ENCODE results near the gene DOK7.
A peak's percentile ranks its signal among the peaks of the same experiment; 100 is the strongest.

DOK7 gene

GRCh38 chr4:3475041-3475712 is 12.1 kb downstream of the DOK7 start:
- DNase-seq (ENCODE audit: low read depth) = no peak

- no peak for DNase-seq (ENCODE audit: low read depth)
Measured at GRCh38 chr4:3475713-3476260, 12.7 kb downstream of the DOK7 start.

- no peak for DNase-seq (ENCODE audit: low read depth)
Measured at GRCh38 chr4:3476341-3476747, 13.2 kb downstream of the DOK7 start.

- DNase-seq (ENCODE audit: low read depth) = no peak
Measured at GRCh38 chr4:3476936-3477749, 14.0 kb downstream of the DOK7 start.

GRCh38 chr4:3477750-3478430 is 14.8 kb downstream of the DOK7 start:
- DNase-seq (ENCODE audit: low read depth) = no peak

- DNase-seq (ENCODE audit: low read depth) = no peak
Measured at GRCh38 chr4:3478446-3479357, 15.6 kb downstream of the DOK7 start.

- DNase-seq (ENCODE audit: low read depth) = no peak
Measured at GRCh38 chr4:3479358-3480101, 16.4 kb downstream of the DOK7 start.

- peak; percentile 71 for DNase-seq (ENCODE audit: low read depth)
Measured at GRCh38 chr4:3480528-3481112, 17.5 kb downstream of the DOK7 start.

GRCh38 chr4:3481113-3481531 is 18.0 kb downstream of the DOK7 start:
- no peak for DNase-seq (ENCODE audit: low read depth)

GRCh38 chr4:3481783-3482393 is 18.8 kb downstream of the DOK7 start:
- no peak for DNase-seq (ENCODE audit: low read depth)

GRCh38 chr4:3482707-3483106 is 19.6 kb downstream of the DOK7 start:
- no peak for DNase-seq (ENCODE audit: low read depth)

- DNase-seq (ENCODE audit: low read depth) = no peak
Measured at GRCh38 chr4:3483471-3483921, 20.4 kb downstream of the DOK7 start.

- peak; percentile 27 for DNase-seq (ENCODE audit: low read depth)
Measured at GRCh38 chr4:3484057-3484973, 21.2 kb downstream of the DOK7 start.

- peak; percentile 71 for DNase-seq (ENCODE audit: low read depth)
Measured at GRCh38 chr4:3485011-3485791, 22.1 kb downstream of the DOK7 start.

GRCh38 chr4:3485886-3486540 is 22.9 kb downstream of the DOK7 start:
- DNase-seq (ENCODE audit: low read depth) = no peak

- peak; percentile 14 for DNase-seq (ENCODE audit: low read depth)
Measured at GRCh38 chr4:3486541-3487540, 23.7 kb downstream of the DOK7 start.

All from CMK (cell line).